WTC11 (cell line): ENCODE measurements around the gene OTULIN. TPM values are rescaled to one million over a fixed set of nuclear protein-coding genes. Genes with fewer than 3 reads are reported as not detected.

Source experiments
- ATAC-seq: fragments of 200-7000 bp; cut with Tn5 transposase; 2 replicates; pipeline ENCODE4 v1.10.0; 2021; ENCODE audit warnings: mild to moderate bottlenecking, moderate library complexity
- CTCF ChIA-PET: fragments of 300-600 bp; sonication (Branson Sonifier 250); formaldehyde crosslinking; loops from one replicate; lab custom pipeline; 2021; ENCODE audit warnings: antibody characterized with exemption; lab: Charles Lee
- POLR2A ChIA-PET: fragments of 350-600 bp; sonication (Branson Sonifier 250); formaldehyde crosslinking; loops from one replicate; lab custom pipeline; 2021; ENCODE audit warnings: antibody characterized with exemption; lab: Charles Lee
- DNase-seq: peaks from one replicate; pipeline ENCODE4 v3.0.0; 2021; ENCODE audit warnings: low spot score
- H3K27ac Mint-ChIP-seq: 2 replicates; pipeline ENCODE4 v1.8.0; 2021; ENCODE audit warnings: mixed read lengths
- H3K27me3 Mint-ChIP-seq: 2 replicates; pipeline ENCODE4 v1.8.0; 2021; ENCODE audit warnings: low read depth, mild to moderate bottlenecking, moderate library complexity, mixed read lengths
- H3K36me3 Mint-ChIP-seq: 2 replicates; pipeline ENCODE4 v1.8.0; 2021; ENCODE audit warnings: mixed read lengths
- H3K4me1 Mint-ChIP-seq: 2 replicates; pipeline ENCODE4 v1.8.0; 2022; ENCODE audit warnings: mixed read lengths
- H3K4me3 Mint-ChIP-seq: 2 replicates; pipeline ENCODE4 v1.8.0; 2021; ENCODE audit warnings: mild to moderate bottlenecking, moderate library complexity, mixed read lengths
- H3K9me3 Mint-ChIP-seq: 2 replicates; pipeline ENCODE4 v1.8.0; 2021; ENCODE audit warnings: mixed read lengths
- ATF3 ChIP-seq: sonication (generic); formaldehyde crosslinking; conservative IDR thresholded peaks from 2 replicates; pipeline ENCODE4 v1.8.1; 2022; ENCODE audit warnings: mild to moderate bottlenecking, missing genetic modification reagents
- CREM ChIP-seq: sonication (generic); formaldehyde crosslinking; IDR thresholded peaks from 2 replicates; pipeline ENCODE4 v1.8.1; 2022; ENCODE audit warnings: mild to moderate bottlenecking, missing genetic modification reagents, moderate library complexity
- ELF4 ChIP-seq: sonication (generic); formaldehyde crosslinking; IDR thresholded peaks from 2 replicates; pipeline ENCODE4 v1.8.1; 2022; ENCODE audit warnings: low read depth, mild to moderate bottlenecking, moderate library complexity, missing genetic modification reagents
- ERG ChIP-seq: fragments of 250-450 bp; sonication (Bioruptor Pico); IDR thresholded peaks from 2 replicates; pipeline ENCODE4 v1.8.0; 2021; ENCODE audit warnings: mild to moderate bottlenecking
- GRHL2 ChIP-seq: fragments of 250-450 bp; sonication (Bioruptor Pico); IDR thresholded peaks from 2 replicates; pipeline ENCODE4 v1.8.0; 2022; ENCODE audit warnings: mild to moderate bottlenecking, moderate library complexity; ENCODE audit not compliant: insufficient replicate concordance, severe bottlenecking
- IRF2 ChIP-seq: sonication (generic); formaldehyde crosslinking; IDR thresholded peaks from 2 replicates; pipeline ENCODE4 v1.8.0; 2022; ENCODE audit warnings: low read depth, missing genetic modification reagents, borderline replicate concordance
- MLX ChIP-seq: sonication (generic); formaldehyde crosslinking; IDR thresholded peaks from 2 replicates; pipeline ENCODE4 v1.8.1; 2023; ENCODE audit warnings: mild to moderate bottlenecking, missing genetic modification reagents, moderate library complexity
- MXD4 ChIP-seq: fragments of 250-450 bp; sonication (Bioruptor Pico); IDR thresholded peaks from 2 replicates; pipeline ENCODE4 v1.8.0; 2021; ENCODE audit warnings: mild to moderate bottlenecking, moderate library complexity, borderline replicate concordance
- NFE2L1 ChIP-seq: sonication (generic); formaldehyde crosslinking; IDR thresholded peaks from 2 replicates; pipeline ENCODE4 v1.8.1; 2023; ENCODE audit warnings: missing genetic modification reagents
- NR1H2 ChIP-seq: sonication (generic); formaldehyde crosslinking; IDR thresholded peaks from 2 replicates; pipeline ENCODE4 v1.9.0; 2021; ENCODE audit warnings: mild to moderate bottlenecking, moderate library complexity, missing genetic modification reagents
- NR2C2 ChIP-seq: sonication (generic); formaldehyde crosslinking; IDR thresholded peaks from 2 replicates; pipeline ENCODE4 v1.8.0; 2022; ENCODE audit warnings: mild to moderate bottlenecking, missing genetic modification reagents
- NR3C1 ChIP-seq: sonication (generic); formaldehyde crosslinking; conservative IDR thresholded peaks from 2 replicates; pipeline ENCODE4 v1.8.1; 2023; ENCODE audit warnings: low read depth, mild to moderate bottlenecking, missing genetic modification reagents
- SMAD4 ChIP-seq: sonication (generic); formaldehyde crosslinking; IDR thresholded peaks from 2 replicates; pipeline ENCODE4 v1.8.0; 2022; ENCODE audit warnings: mild to moderate bottlenecking, missing genetic modification reagents
- SOX15 ChIP-seq: fragments of 250-450 bp; sonication (Bioruptor Pico); IDR thresholded peaks from 2 replicates; pipeline ENCODE4 v1.9.0; 2021; ENCODE audit warnings: mild to moderate bottlenecking
- TCF7 ChIP-seq: sonication (generic); formaldehyde crosslinking; IDR thresholded peaks from 2 replicates; pipeline ENCODE4 v1.8.0; 2022; ENCODE audit warnings: mild to moderate bottlenecking, low read depth, missing genetic modification reagents, moderate library complexity
- ZNF138 ChIP-seq: sonication (generic); formaldehyde crosslinking; conservative IDR thresholded peaks from 2 replicates; pipeline ENCODE4 v1.8.1; 2022; ENCODE audit warnings: mild to moderate bottlenecking, moderate library complexity, missing genetic modification reagents
- ZNF219 ChIP-seq: sonication (generic); formaldehyde crosslinking; IDR thresholded peaks from 2 replicates; pipeline ENCODE4 v1.8.0; 2023; ENCODE audit warnings: missing genetic modification reagents, mild to moderate bottlenecking, borderline replicate concordance
- ZNF317 ChIP-seq: sonication (generic); formaldehyde crosslinking; IDR thresholded peaks from 2 replicates; pipeline ENCODE4 v1.8.1; 2023; ENCODE audit warnings: low read depth, mild to moderate bottlenecking, moderate library complexity, missing genetic modification reagents, borderline replicate concordance
- total RNA-seq: library from RNA; stranded (reverse); gene quantifications from 3 replicates; pipeline ENCODE4 v1.2.3, GENCODE V29; 2021
- TF ChIP-seq, protein P1 (sequence below): sonication (generic); formaldehyde crosslinking; IDR thresholded peaks from 2 replicates; pipeline ENCODE4 v1.8.1; 2022; ENCODE audit warnings: low read depth, mild to moderate bottlenecking, moderate library complexity, missing genetic modification reagents, borderline replicate concordance
- TF ChIP-seq, protein P2 (sequence below): fragments of 250-450 bp; sonication (Bioruptor Pico); IDR thresholded peaks from 2 replicates; pipeline ENCODE4 v1.9.0; 2021; ENCODE audit warnings: mild to moderate bottlenecking, borderline replicate concordance
- TF ChIP-seq, protein P3 (sequence below): sonication (generic); formaldehyde crosslinking; IDR thresholded peaks from 2 replicates; pipeline ENCODE4 v1.8.1; 2023; ENCODE audit warnings: mild to moderate bottlenecking, missing genetic modification reagents

OTULIN gene
- total RNA-seq, 1 experiment from 2014 or later: 25.0 TPM

DNA sequence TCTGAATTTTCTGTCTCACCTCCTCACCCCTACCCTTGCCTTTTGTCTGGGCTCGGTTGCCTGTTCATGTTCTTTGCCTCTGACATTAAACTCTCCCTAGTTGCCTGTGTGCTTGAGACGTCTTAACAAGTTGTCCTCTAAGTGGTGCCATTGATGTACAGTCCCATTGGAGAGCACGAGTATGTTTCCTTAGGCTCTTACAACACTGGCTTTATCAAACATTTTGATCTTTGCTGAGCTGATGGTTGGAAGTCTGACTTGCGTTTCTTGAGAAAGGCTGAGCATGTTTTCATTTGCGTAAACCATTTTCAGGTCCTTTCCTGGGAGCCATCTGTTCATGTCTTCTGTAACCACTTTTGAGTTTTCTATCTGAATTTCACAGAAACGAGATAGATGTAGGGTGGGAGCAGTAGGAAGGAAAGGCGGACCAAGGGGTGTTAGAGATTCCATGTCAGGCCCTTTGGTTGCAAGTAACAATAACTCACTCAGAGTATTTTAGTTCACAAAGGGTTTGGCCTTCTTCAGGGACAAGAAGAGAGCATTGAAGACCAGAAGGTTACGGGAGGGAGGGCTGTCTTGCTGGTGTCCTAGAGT, 35.4 kb downstream of the OTULIN start:
- ATAC-seq: no peak
- Mint-ChIP-seq H3K27me3 (no peaks in the 10 kb centered on the region), H3K9me3 (no peaks in the 10 kb centered on the region), H3K4me3 (no peak overlapping the region), H3K36me3 (peaks cover 32% of the 10 kb centered on the region), H3K4me1 (peaks cover 18% of the 10 kb centered on the region), H3K27ac (no peak overlapping the region)
- TF ChIP-seq TCF7 (CRISPR knock-in tag) (no peak), NR1H2 (CRISPR knock-in tag) (no peak), ZNF219 (CRISPR knock-in tag) (no peak), MLX (CRISPR knock-in tag) (no peak), CREM (CRISPR knock-in tag) (no peak), ERG (CRISPR knock-in tag) (no peak), ZNF317 (CRISPR knock-in tag) (no peak), SMAD4 (CRISPR knock-in tag) (no peak), MXD4 (CRISPR knock-in tag) (no peak), NR3C1 (CRISPR knock-in tag) (no peak)
- TF ChIP-seq, protein P1, sequence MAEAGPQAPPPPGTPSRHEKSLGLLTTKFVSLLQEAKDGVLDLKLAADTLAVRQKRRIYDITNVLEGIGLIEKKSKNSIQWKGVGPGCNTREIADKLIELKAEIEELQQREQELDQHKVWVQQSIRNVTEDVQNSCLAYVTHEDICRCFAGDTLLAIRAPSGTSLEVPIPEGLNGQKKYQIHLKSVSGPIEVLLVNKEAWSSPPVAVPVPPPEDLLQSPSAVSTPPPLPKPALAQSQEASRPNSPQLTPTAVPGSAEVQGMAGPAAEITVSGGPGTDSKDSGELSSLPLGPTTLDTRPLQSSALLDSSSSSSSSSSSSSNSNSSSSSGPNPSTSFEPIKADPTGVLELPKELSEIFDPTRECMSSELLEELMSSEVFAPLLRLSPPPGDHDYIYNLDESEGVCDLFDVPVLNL (CRISPR knock-in tag): no peak
- TF ChIP-seq, protein P2, sequence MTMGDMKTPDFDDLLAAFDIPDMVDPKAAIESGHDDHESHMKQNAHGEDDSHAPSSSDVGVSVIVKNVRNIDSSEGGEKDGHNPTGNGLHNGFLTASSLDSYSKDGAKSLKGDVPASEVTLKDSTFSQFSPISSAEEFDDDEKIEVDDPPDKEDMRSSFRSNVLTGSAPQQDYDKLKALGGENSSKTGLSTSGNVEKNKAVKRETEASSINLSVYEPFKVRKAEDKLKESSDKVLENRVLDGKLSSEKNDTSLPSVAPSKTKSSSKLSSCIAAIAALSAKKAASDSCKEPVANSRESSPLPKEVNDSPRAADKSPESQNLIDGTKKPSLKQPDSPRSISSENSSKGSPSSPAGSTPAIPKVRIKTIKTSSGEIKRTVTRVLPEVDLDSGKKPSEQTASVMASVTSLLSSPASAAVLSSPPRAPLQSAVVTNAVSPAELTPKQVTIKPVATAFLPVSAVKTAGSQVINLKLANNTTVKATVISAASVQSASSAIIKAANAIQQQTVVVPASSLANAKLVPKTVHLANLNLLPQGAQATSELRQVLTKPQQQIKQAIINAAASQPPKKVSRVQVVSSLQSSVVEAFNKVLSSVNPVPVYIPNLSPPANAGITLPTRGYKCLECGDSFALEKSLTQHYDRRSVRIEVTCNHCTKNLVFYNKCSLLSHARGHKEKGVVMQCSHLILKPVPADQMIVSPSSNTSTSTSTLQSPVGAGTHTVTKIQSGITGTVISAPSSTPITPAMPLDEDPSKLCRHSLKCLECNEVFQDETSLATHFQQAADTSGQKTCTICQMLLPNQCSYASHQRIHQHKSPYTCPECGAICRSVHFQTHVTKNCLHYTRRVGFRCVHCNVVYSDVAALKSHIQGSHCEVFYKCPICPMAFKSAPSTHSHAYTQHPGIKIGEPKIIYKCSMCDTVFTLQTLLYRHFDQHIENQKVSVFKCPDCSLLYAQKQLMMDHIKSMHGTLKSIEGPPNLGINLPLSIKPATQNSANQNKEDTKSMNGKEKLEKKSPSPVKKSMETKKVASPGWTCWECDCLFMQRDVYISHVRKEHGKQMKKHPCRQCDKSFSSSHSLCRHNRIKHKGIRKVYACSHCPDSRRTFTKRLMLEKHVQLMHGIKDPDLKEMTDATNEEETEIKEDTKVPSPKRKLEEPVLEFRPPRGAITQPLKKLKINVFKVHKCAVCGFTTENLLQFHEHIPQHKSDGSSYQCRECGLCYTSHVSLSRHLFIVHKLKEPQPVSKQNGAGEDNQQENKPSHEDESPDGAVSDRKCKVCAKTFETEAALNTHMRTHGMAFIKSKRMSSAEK (CRISPR knock-in tag): no peak
- CTCF ChIA-PET: no interaction called here
- POLR2A ChIA-PET: no interaction called here
- no peak for DNase-seq

- no peak for DNase-seq
- Mint-ChIP-seq H3K27ac (no peak overlapping the region), H3K4me1 (peaks cover 9% of the 10 kb centered on the region), H3K36me3 (peaks cover 32% of the 10 kb centered on the region), H3K4me3 (no peak overlapping the region), H3K27me3 (no peaks in the 10 kb centered on the region), H3K9me3 (no peaks in the 10 kb centered on the region)
- POLR2A ChIA-PET: no interaction called here
- CTCF ChIA-PET: no interaction called here
- ATAC-seq: no peak
- TF ChIP-seq NFE2L1 (CRISPR knock-in tag) (no peak), SOX15 (no peak), GRHL2 (CRISPR knock-in tag) (no peak), ATF3 (CRISPR knock-in tag) (no peak), ZNF138 (CRISPR knock-in tag) (no peak), NR2C2 (CRISPR knock-in tag) (no peak), NR1H2 (CRISPR knock-in tag) (no peak), IRF2 (CRISPR knock-in tag) (no peak), ELF4 (CRISPR knock-in tag) (no peak)
- TF ChIP-seq, protein P3, sequence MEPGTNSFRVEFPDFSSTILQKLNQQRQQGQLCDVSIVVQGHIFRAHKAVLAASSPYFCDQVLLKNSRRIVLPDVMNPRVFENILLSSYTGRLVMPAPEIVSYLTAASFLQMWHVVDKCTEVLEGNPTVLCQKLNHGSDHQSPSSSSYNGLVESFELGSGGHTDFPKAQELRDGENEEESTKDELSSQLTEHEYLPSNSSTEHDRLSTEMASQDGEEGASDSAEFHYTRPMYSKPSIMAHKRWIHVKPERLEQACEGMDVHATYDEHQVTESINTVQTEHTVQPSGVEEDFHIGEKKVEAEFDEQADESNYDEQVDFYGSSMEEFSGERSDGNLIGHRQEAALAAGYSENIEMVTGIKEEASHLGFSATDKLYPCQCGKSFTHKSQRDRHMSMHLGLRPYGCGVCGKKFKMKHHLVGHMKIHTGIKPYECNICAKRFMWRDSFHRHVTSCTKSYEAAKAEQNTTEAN (CRISPR knock-in tag): no peak
Measured at GRCh38 chr5:14700478-14701436, 36.2 kb downstream of the OTULIN start.
